BJ (cell line): ENCODE data around the gene STK11IP. TPM values are rescaled to one million over a fixed set of nuclear protein-coding genes. Genes with fewer than 3 reads are reported as not detected.
"Not testable (repeated sequence)": the region's sequence is repeated elsewhere in the genome, so short reads cannot be mapped to it uniquely, and the experiment has no call there.

Source experiments
- CTCF ChIA-PET: fragments of 350-600 bp; formaldehyde crosslinking; extraction: SDS; loops from one replicate; lab custom pipeline; 2021; ENCODE audit warnings: antibody characterized with exemption, inconsistent platforms; lab: Yijun Ruan, JAX
- POLR2A ChIA-PET: fragments of 300-600 bp; sonication (Branson Sonifier 250); formaldehyde crosslinking; extraction: SDS; loops from one replicate; lab custom pipeline; 2021; ENCODE audit warnings: antibody characterized with exemption; lab: Charles Lee
- DNase-seq: peaks from one replicate; pipeline ENCODE4 v3.0.0-alpha.2; 2011; ENCODE audit warnings: low read depth
- H3K27me3 ChIP-seq: 2 replicates; pipeline ENCODE4 v1.6.0; 2011; ENCODE audit warnings: low read length; ENCODE audit not compliant: control insufficient read depth, insufficient read depth
- H3K36me3 ChIP-seq: 2 replicates; pipeline ENCODE4 v1.5.1; 2011; ENCODE audit warnings: low read length; ENCODE audit not compliant: control insufficient read depth, insufficient read depth
- H3K4me3 ChIP-seq: 2 replicates; pipeline ENCODE4 v1.5.1; 2011; ENCODE audit warnings: low read depth, mild to moderate bottlenecking, control low read depth, low read length
- polyA plus RNA-seq: library from polyadenylated mRNA; depleted of rRNA; stranded (reverse); fragments of >200 nt; gene quantifications from 2 replicates; pipeline ENCODE4 v1.2.3, GENCODE V29; 2011
- TF ChIP-seq, protein P1 (sequence below): IDR thresholded peaks from 2 replicates; pipeline ENCODE4 v1.5.1; 2011; ENCODE audit warnings: low read depth, mild to moderate bottlenecking, control low read depth, inconsistent platforms, low read length, moderate library complexity; ENCODE audit not compliant: insufficient read depth

The STK11IP gene
- polyA plus RNA-seq, 1 experiment, result 21.0 TPM

DNA sequence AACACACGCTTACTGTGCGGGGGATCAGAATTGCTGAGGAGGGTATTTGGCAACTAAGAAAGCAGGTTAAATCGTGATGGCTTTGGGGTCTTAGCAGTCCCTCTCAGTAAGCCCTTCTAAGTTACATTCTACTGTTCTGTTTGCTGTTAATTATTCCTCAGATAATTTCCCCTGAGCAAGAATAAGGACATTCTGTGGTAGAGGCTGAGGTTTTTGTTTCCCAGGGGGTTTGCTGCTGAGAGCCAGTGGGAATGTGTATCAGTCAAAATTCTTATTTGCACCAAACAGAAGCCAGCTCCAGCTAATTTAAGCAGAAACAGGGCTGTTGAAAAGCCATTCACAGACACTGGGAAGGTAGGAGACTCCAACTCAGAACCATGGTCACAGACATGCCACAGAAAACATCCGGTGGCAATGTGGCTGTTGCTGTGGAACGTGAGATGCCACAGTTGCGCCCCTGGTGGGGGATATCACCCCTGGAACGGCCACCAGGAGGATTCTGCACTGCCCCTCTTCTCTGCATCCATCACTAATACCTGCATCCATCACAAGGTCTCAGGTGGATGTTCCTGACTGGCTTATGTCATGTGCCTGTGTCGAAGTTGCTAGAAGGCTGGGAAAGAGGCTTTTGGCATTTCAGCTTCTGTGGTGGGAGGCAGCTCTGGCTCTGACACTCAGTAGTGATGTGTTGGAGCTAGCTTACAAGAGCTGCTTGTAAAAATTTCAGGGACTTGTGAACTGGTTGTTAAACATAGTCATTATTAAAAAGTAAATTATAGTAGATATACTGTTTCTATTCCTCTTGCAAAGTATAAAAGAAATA lies 53.0 kb downstream of the STK11IP start:
- TF ChIP-seq, protein P1, sequence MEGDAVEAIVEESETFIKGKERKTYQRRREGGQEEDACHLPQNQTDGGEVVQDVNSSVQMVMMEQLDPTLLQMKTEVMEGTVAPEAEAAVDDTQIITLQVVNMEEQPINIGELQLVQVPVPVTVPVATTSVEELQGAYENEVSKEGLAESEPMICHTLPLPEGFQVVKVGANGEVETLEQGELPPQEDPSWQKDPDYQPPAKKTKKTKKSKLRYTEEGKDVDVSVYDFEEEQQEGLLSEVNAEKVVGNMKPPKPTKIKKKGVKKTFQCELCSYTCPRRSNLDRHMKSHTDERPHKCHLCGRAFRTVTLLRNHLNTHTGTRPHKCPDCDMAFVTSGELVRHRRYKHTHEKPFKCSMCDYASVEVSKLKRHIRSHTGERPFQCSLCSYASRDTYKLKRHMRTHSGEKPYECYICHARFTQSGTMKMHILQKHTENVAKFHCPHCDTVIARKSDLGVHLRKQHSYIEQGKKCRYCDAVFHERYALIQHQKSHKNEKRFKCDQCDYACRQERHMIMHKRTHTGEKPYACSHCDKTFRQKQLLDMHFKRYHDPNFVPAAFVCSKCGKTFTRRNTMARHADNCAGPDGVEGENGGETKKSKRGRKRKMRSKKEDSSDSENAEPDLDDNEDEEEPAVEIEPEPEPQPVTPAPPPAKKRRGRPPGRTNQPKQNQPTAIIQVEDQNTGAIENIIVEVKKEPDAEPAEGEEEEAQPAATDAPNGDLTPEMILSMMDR, result no peak

DNA sequence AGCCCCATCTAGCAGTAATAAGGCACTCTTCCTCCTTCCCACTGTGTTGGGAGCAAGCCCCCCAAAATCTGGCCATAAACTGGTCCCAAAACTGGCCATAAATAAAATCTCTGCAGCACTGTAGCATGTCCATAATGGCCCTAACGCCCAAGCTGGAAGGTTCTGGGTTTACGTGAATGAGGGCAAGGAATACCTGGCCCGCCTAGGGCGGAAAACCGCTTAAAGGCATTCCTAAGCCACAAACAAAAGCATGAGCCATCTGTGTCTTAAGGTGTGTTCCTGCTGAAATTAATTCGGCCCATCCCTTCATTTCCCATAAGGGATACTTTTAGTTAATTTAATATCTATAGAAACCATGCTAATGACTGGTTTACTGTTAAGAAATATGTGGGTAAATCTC lies 54.0 kb downstream of the STK11IP start:
- CTCF ChIA-PET, result interaction anchor here (1.1 to 3.8 kb wide), 3 partner anchors 9 to 108 kb away, joined by 3 to 20 read pairs (median 4); partner anchors contain the start of gene CHPF
- H3K4me3 ChIP-seq, DNase-seq, H3K36me3 ChIP-seq, POLR2A ChIA-PET, H3K27me3 ChIP-seq: not testable (repeated sequence)

More for the DNA sequence above, 53.0 kb downstream of the STK11IP start:
- POLR2A ChIA-PET, result no interaction called here
- H3K36me3 ChIP-seq, result no peaks in the 10 kb centered on the region
- CTCF ChIA-PET, result interaction anchor here (1.1 to 3.8 kb wide), 3 partner anchors 8 to 107 kb away, joined by 3 to 20 read pairs (median 4); partner anchors contain the start of gene CHPF
- no peak overlapping the region for H3K4me3 ChIP-seq
- H3K27me3 ChIP-seq, result peaks cover 3% of the 10 kb centered on the region; the same call in 1 of the 2 replicates
- DNase-seq, result no peak

DNA sequence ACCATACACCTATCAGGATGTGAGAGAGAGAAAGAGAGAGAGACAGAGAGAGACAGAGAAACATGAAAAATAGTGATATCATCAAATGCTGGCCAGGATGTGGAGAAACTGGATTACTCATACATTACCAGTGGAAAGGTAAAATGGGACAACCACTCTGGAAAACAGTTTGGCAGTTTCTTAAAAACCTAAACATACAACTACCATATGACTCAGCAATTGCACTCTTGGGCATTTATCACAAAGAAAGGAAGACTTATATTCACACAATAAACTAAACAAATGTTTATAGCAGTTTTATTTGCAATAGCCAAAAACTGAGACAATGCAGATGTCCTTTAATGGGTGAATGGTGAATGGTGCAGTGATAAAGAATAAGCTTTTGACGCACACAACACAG lies 58.9 kb downstream of the STK11IP start:
- ChIA-PET CTCF (interaction anchor here (0.6 to 1.1 kb wide), 2 partner anchors 14 to 96 kb away, joined by 3 read pairs; no protein-coding TSS in a partner anchor), POLR2A (no interaction called here)
- TF ChIP-seq, protein P1, result no peak
- Histone ChIP-seq H3K27me3 (no peaks in the 10 kb centered on the region; the same call in 1 of the 2 replicates), H3K36me3 (no peaks in the 10 kb centered on the region), H3K4me3 (no peak overlapping the region)
- DNase-seq, result no peak

DNA sequence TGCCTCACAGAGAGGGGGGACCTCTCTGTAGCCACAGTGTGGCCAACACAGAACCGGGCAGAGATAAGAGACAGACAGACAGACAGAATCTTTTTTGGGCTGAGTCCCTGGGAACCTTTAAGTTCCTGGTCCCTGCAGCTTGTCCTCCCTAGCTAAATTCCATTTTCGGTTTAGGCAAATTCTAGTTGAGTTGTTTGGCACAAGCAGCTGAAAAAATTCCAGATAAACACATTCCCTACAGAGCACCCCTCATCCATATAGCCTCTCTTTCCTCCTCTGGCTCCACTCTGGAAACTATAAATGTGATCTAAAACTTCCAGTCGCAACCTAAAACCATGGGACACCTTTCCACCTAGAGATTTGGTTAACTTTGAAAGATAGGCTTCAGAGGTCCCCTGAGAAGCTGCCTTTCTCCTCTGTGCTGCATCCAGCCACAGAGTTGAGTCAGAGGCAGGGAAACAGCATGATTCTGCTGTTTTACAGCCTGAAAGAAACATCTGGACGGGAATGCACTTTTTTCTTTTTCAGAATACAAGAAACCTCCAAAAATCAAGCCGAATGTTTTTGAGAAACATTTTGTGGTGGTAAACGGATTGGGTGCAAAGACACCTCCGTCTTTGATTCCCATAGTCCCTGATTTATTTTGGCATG lies 60.7 kb downstream of the STK11IP start:
- Histone ChIP-seq H3K36me3 (no peaks in the 10 kb centered on the region), H3K4me3 (no peak overlapping the region), H3K27me3 (no peaks in the 10 kb centered on the region; the same call in 1 of the 2 replicates)
- TF ChIP-seq, protein P1, result no peak
- ChIA-PET POLR2A (interaction anchor here (0.6 kb wide), 1 partner anchor 45 kb away, joined by 4 read pairs; no protein-coding TSS in a partner anchor), CTCF (interaction anchor here (1.2 to 2.8 kb wide), 5 partner anchors 12 to 31 kb away, joined by 3 to 11 read pairs (median 4); no protein-coding TSS in a partner anchor)
- no peak for DNase-seq

DNA sequence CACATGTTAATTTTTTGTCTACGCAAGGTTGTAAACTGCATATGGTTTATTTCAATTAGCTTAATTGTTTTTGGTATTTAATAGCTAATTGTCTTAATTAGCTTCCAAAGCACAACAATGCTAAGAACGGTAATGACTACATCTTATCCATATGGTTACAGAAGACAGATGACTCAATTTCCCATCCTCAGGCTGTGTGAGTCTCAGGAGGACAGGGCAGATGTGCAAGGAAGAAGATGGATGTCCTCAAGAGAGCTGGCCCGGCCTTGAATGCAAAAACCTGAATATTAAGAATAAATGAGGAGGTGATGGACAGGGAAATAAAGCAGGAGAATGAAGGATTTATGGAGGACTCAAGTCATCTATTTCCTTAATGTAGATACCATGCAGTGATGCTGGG lies 61.2 kb downstream of the STK11IP start:
- no peak overlapping the region for H3K4me3 ChIP-seq
- no peak for DNase-seq

More for the DNA sequence above, 61.2 kb downstream of the STK11IP start:
- no peaks in the 10 kb centered on the region for H3K36me3 ChIP-seq
- ChIA-PET CTCF (interaction anchor here (1.2 to 2.8 kb wide), 5 partner anchors 11 to 31 kb away, joined by 3 to 11 read pairs (median 4); no protein-coding TSS in a partner anchor), POLR2A (no interaction called here)
- no peaks in the 10 kb centered on the region; the same call in 1 of the 2 replicates for H3K27me3 ChIP-seq
- TF ChIP-seq, protein P1, result no peak
